ENCODE results near the gene CSNK1G1. TPM values are rescaled to one million over a fixed set of nuclear protein-coding genes. Genes with fewer than 3 reads are reported as not detected.
"Not testable (repeated sequence)": the region's sequence is repeated elsewhere in the genome, so short reads cannot be mapped to it uniquely, and the experiment has no call there.

The CSNK1G1 gene
- 10 to 100 TPM; 22.3 to 25.6 (median 23.6) TPM for total RNA-seq
- 25.9 TPM for total RNA-seq (2013)
- total RNA-seq = 23.7 to 73.3 (median 45.8) reads per million in 29 experiments

DNA sequence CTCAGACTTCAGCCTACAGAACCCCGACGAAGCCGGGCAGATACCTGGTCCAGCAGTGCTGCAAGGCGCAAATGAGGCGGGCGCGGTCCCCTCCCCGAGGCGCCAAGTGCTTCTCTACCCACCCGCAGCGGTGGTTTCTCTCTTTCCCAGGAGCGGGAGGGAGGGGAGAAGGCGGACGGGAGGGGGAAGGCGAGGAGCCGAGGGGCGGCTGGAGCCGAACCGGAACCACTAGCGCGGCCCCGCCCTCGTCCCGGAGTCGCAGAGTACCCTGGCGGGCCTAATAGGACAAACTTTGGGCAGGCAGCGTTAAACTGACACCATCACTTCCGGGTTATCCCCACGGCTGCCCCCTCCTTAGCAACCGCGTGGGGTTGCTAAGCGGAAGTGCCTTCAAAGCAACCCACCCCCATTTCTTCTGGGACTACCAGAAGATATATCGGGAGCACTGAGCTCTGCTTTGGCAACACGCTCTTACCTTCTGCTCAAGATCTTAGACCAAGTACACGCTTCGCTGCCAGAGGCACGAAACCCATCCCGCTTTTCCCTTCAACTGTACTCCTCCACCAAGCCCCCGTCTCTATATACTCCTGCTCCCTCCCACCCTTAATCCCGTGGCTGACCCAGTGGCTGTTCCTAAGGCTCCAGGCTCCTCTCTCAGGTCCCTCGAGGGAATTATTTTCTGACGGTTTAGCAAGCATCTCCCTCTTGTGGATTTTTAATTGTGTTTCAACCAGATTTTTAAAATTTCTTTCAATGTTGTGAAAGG, at the start of gene CSNK1G1:
Gene CSNK1G1, minus strand, starts transcription at position 230 of the 766 bp plus-strand sequence. CDS start 55,674 bp downstream, outside the sequence.
- ATAC-seq (replicated peaks in 1 of 4) = peak; percentile 99
- DNase-seq = peak; percentile 80 to 96 (median 90)
- peak within 1 kb of the TSS; percentile 87 to 95 (median 95) for H3K4me3 Mint-ChIP-seq
- ChIA-PET POLR2A (no interaction called here), CTCF (interaction anchor here in 1 of 2 donors (0.6 kb wide), 1 partner anchor 146 kb away, joined by 3 read pairs; no protein-coding TSS in a partner anchor)
- peak within 1 kb of the TSS; percentile 54 for H3K27ac ChIP-seq (ENCODE audit: low read length)
- no peaks in the 10 kb centered on the region for H3K27me3 Mint-ChIP-seq
- WGBS (ENCODE audit: insufficient coverage) = 0% methylated on average over 21 of the region's 42 CpGs
- no peaks in the 10 kb centered on the region for H3K27me3 ChIP-seq (replicated peaks in 1 of 2; ENCODE audit: control insufficient read depth in 2 of 2, extremely low read depth in 1 of 2, insufficient read depth in 2 of 2, low read length in 1 of 2)
- peak within 1 kb of the TSS; percentile 87 to 88 for H3K27ac Mint-ChIP-seq
- H3K4me1 Mint-ChIP-seq = peaks cover 18 to 23% (median 19%) of the 10 kb centered on the region in 3 donors
- H3K36me3 ChIP-seq (ENCODE audit: control insufficient read depth in 2 of 2, extremely low read depth in 1 of 2, insufficient read depth in 1 of 2, low read length in 1 of 2) = no peaks in the 10 kb centered on the region
- no peaks in the 10 kb centered on the region for H3K9me3 ChIP-seq
- no peaks in the 10 kb centered on the region for H3K9me3 Mint-ChIP-seq
- no peaks in the 10 kb centered on the region for H3K36me3 Mint-ChIP-seq
- peaks cover 2 to 9% of the 10 kb centered on the region in 2 experiments for H3K4me1 ChIP-seq (ENCODE audit: control insufficient read depth in 1 of 2, extremely low read depth in 1 of 2, insufficient read depth in 2 of 2, low read length in 2 of 2)
- peak within 1 kb of the TSS; percentile 90 for H3K4me3 ChIP-seq (ENCODE audit: control insufficient read depth in 1 of 2, extremely low read depth in 1 of 2, low read length in 1 of 2)

DNA sequence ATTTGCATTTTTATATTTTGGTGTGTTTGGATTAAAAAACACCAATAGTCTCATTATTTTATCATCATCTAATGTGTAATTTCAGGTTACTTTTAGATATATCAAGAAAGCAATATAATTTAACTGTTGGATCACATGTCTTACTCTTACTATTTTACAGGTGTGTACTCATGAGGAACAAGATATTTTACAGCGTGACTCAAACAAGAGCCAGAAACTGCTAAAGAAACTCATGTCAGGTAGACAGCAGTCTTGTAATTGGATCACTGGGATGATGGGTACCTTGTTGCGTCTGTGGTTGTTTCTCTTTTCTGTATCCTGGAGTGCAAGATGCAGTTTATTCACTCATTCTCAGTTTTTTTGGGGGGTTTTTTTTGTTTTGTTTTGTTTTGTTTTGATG, 44.6 kb upstream of the CSNK1G1 start:
- DNase-seq = no peak
- Histone ChIP-seq H3K4me3 (ENCODE audit: control insufficient read depth in 1 of 2, extremely low read depth in 1 of 2, low read length in 1 of 2) (no peak overlapping the region), H3K9me3 (no peaks in the 10 kb centered on the region), H3K27ac (ENCODE audit: low read length) (no peak overlapping the region), H3K4me1 (ENCODE audit: control insufficient read depth in 1 of 2, extremely low read depth in 1 of 2, insufficient read depth in 2 of 2, low read length in 2 of 2) (no peaks in the 10 kb centered on the region), H3K27me3 (replicated peaks in 1 of 2; ENCODE audit: control insufficient read depth in 2 of 2, extremely low read depth in 1 of 2, insufficient read depth in 2 of 2, low read length in 1 of 2) (no peaks in the 10 kb centered on the region), H3K36me3 (ENCODE audit: control insufficient read depth in 2 of 2, extremely low read depth in 1 of 2, insufficient read depth in 1 of 2, low read length in 1 of 2) (peaks cover 13 to 62% of the 10 kb centered on the region in 2 donors)
- ATAC-seq (replicated peaks in 1 of 4) = no peak
- ChIA-PET CTCF (no interaction called here), POLR2A (interaction anchor here (0.5 to 0.7 kb wide), 2 partner anchors 67 to 90 kb away, joined by 4 to 5 read pairs; no protein-coding TSS in a partner anchor)
- H3K4me3 Mint-ChIP-seq = no peak overlapping the region
- peaks cover 38% of the 10 kb centered on the region for H3K36me3 Mint-ChIP-seq
- no peak overlapping the region for H3K27ac Mint-ChIP-seq
- no peaks in the 10 kb centered on the region for H3K4me1 Mint-ChIP-seq
- no peaks in the 10 kb centered on the region for H3K9me3 Mint-ChIP-seq
- no CpG with 5 or more reads among the region's 2 CpGs for WGBS (ENCODE audit: insufficient coverage)
- no peaks in the 10 kb centered on the region for H3K27me3 Mint-ChIP-seq

DNA sequence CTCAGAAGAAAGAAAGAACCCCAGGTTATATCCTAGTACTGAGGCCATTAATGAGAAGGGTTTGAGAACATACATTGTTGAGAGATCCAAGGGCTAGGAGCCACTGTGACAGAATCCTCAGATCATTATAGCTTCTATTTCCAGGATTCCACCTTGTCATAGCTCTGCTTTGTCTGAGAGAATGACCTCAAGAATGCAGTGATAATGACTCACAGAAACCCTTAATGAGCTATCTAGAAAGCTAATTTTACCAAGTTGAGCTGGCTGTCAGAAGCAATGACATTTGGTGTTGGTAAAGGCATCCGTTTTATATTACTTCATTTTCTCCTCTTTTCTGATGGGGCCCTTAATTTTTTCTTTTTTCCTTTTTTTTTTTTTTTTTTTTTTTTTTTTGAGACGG, 42.6 kb upstream of the CSNK1G1 start:
- no peaks in the 10 kb centered on the region for H3K27me3 ChIP-seq (replicated peaks in 1 of 2; ENCODE audit: control insufficient read depth in 2 of 2, extremely low read depth in 1 of 2, insufficient read depth in 2 of 2, low read length in 1 of 2)
- ChIA-PET CTCF (interaction anchor here (0.5 to 0.6 kb wide), 4 partner anchors 10 to 177 kb away, joined by 3 to 4 read pairs (median 4); no protein-coding TSS in a partner anchor), POLR2A (interaction anchor here (0.6 kb wide), 2 partner anchors 568 to 752 kb away, joined by 9 to 12 read pairs; no protein-coding TSS in a partner anchor)
- Mint-ChIP-seq H3K4me1 (peaks cover 0 to 6% (median 4%) of the 10 kb centered on the region in 3 donors), H3K9me3 (no peaks in the 10 kb centered on the region), H3K27ac (no peak overlapping the region), H3K27me3 (no peaks in the 10 kb centered on the region), H3K36me3 (peaks cover 43% of the 10 kb centered on the region), H3K4me3 (no peak overlapping the region)
- ATAC-seq (replicated peaks in 1 of 4) = no peak
- peaks cover 8 to 63% of the 10 kb centered on the region in 2 donors for H3K36me3 ChIP-seq (ENCODE audit: control insufficient read depth in 2 of 2, extremely low read depth in 1 of 2, insufficient read depth in 1 of 2, low read length in 1 of 2)
- H3K27ac ChIP-seq (ENCODE audit: low read length) = no peak overlapping the region
- no CpG with 5 or more reads among the region's 2 CpGs for WGBS (ENCODE audit: insufficient coverage)
- H3K4me3 ChIP-seq (ENCODE audit: control insufficient read depth in 1 of 2, extremely low read depth in 1 of 2, low read length in 1 of 2) = no peak overlapping the region
- H3K4me1 ChIP-seq (ENCODE audit: control insufficient read depth in 1 of 2, extremely low read depth in 1 of 2, insufficient read depth in 2 of 2, low read length in 2 of 2) = no peaks in the 10 kb centered on the region
- no peaks in the 10 kb centered on the region for H3K9me3 ChIP-seq
- DNase-seq = no peak

DNA sequence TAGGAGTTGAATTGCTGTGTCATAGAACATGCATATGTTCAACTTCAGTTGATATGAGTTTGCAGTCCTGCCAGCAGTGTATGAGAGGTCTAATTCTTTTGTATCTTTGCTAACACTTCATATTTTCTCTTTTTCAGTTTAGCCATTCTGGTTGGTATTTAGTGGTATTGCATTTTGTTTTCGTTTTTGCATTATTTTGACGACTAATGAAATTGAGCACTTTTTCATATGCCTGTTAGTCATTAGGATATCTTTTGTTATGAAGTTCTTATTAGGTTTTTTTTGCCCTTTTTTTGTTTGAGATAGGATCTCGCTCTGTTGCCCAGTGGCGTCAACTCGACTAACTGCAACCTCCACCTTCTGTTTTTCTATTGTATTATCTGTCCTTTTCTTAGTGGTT, 40.8 kb upstream of the CSNK1G1 start:
- WGBS (ENCODE audit: insufficient coverage) = 86% methylated on average over 1 of the region's 5 CpGs
- H3K27me3 ChIP-seq (replicated peaks in 1 of 2; ENCODE audit: control insufficient read depth in 2 of 2, extremely low read depth in 1 of 2, insufficient read depth in 2 of 2, low read length in 1 of 2) = no peaks in the 10 kb centered on the region
- ATAC-seq (replicated peaks in 1 of 4) = no peak
- H3K36me3 ChIP-seq (ENCODE audit: control insufficient read depth in 2 of 2, extremely low read depth in 1 of 2, insufficient read depth in 1 of 2, low read length in 1 of 2) = peaks cover 8 to 63% of the 10 kb centered on the region in 2 donors
- H3K27me3 Mint-ChIP-seq = no peaks in the 10 kb centered on the region
- CTCF ChIA-PET = no interaction called here
- H3K9me3 ChIP-seq = no peaks in the 10 kb centered on the region
- POLR2A ChIA-PET = no interaction called here
- H3K4me1 Mint-ChIP-seq = peaks cover 0 to 8% (median 4%) of the 10 kb centered on the region in 3 donors
- H3K9me3 Mint-ChIP-seq = no peaks in the 10 kb centered on the region
- H3K36me3 Mint-ChIP-seq = peaks cover 42% of the 10 kb centered on the region
- no peak overlapping the region for H3K4me3 ChIP-seq (ENCODE audit: control insufficient read depth in 1 of 2, extremely low read depth in 1 of 2, low read length in 1 of 2)
- no peak overlapping the region for H3K4me3 Mint-ChIP-seq
- no peaks in the 10 kb centered on the region for H3K4me1 ChIP-seq (ENCODE audit: control insufficient read depth in 1 of 2, extremely low read depth in 1 of 2, insufficient read depth in 2 of 2, low read length in 2 of 2)
- H3K27ac ChIP-seq (ENCODE audit: low read length) = no peak overlapping the region
- no peak overlapping the region for H3K27ac Mint-ChIP-seq
- DNase-seq = no peak

DNA sequence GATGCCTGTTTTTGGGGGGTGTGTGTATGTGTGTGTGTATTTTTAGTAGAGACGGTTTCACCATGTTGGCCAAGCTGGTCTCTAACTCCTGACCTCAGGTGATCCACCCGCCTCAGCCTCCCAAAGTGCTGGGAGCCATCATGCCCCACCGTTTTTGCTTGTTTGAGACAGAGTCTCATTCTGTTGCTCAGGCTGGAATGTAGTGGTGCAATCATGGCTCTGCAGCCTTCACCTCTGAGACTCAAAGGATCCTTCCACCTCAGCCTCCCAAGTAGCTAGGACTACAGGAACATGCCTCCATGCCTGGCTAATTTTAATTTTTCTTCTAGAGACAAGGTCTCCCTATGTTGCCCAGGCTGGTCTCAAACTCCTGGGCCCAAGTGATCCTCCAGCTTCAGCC, 36.5 kb upstream of the CSNK1G1 start:
- H3K4me1 ChIP-seq (ENCODE audit: control insufficient read depth in 1 of 2, extremely low read depth in 1 of 2, insufficient read depth in 2 of 2, low read length in 2 of 2) = peaks cover 9 to 16% of the 10 kb centered on the region in 2 experiments
- H3K27me3 Mint-ChIP-seq; H3K27ac ChIP-seq (ENCODE audit: low read length); ATAC-seq (replicated peaks in 1 of 4); H3K9me3 Mint-ChIP-seq; DNase-seq; POLR2A ChIA-PET; H3K27me3 ChIP-seq (replicated peaks in 1 of 2; ENCODE audit: control insufficient read depth in 2 of 2, extremely low read depth in 1 of 2, insufficient read depth in 2 of 2, low read length in 1 of 2); H3K4me3 ChIP-seq (ENCODE audit: control insufficient read depth in 1 of 2, extremely low read depth in 1 of 2, low read length in 1 of 2); H3K9me3 ChIP-seq; H3K4me3 Mint-ChIP-seq: not testable (repeated sequence)
- H3K36me3 ChIP-seq (ENCODE audit: control insufficient read depth in 2 of 2, extremely low read depth in 1 of 2, insufficient read depth in 1 of 2, low read length in 1 of 2) = peaks cover 0 to 28% of the 10 kb centered on the region in 2 donors
- CTCF ChIA-PET = interaction anchor here in 1 of 2 donors (0.7 kb wide), 1 partner anchor 261 kb away, joined by 4 read pairs; no protein-coding TSS in a partner anchor
- Mint-ChIP-seq H3K36me3 (peaks cover 28% of the 10 kb centered on the region), H3K4me1 (peaks cover 16 to 27% (median 23%) of the 10 kb centered on the region in 3 donors), H3K27ac (peak overlapping the region in 1 of 2 donors; percentile 39)
- no CpG with 5 or more reads among the region's 3 CpGs for WGBS (ENCODE audit: insufficient coverage)

DNA sequence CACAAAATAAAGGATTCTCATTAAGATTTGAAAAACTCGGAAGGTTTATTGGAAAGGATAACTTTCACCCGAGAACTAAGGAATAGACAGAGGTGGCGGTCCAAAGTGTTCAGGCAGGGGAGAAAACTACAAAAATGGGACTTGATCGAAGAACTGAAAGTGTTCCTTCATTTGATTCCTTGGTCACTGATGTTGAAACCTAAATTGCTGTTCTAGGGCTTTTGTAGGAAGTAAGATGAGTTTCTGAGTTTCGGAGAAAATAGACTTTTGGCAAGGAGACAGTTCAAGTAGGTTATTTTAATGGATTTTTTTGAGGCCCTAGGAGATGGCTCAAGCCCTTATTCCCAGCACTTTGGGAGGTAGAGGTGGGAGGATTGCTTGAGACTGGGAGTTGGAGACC, 33.1 kb upstream of the CSNK1G1 start:
- POLR2A ChIA-PET = no interaction called here
- WGBS (ENCODE audit: insufficient coverage) = 96% methylated on average over 4 of the region's 5 CpGs
- no peak overlapping the region for H3K4me3 ChIP-seq (ENCODE audit: control insufficient read depth in 1 of 2, extremely low read depth in 1 of 2, low read length in 1 of 2)

More for the DNA sequence above, 33.1 kb upstream of the CSNK1G1 start:
- no peaks in the 10 kb centered on the region for H3K27me3 Mint-ChIP-seq
- ATAC-seq (replicated peaks in 1 of 4) (no peak), DNase-seq (no peak)
- H3K27ac ChIP-seq (ENCODE audit: low read length) = no peak overlapping the region
- H3K36me3 ChIP-seq (ENCODE audit: control insufficient read depth in 2 of 2, extremely low read depth in 1 of 2, insufficient read depth in 1 of 2, low read length in 1 of 2) = no peaks in the 10 kb centered on the region
- peak overlapping the region; percentile 89 to 99 (median 95) for H3K4me3 Mint-ChIP-seq
- CTCF ChIA-PET = no interaction called here
- H3K4me1 Mint-ChIP-seq = peaks cover 19 to 26% (median 24%) of the 10 kb centered on the region in 3 donors
- peaks cover 8% of the 10 kb centered on the region for H3K36me3 Mint-ChIP-seq
- H3K27me3 ChIP-seq (replicated peaks in 1 of 2; ENCODE audit: control insufficient read depth in 2 of 2, extremely low read depth in 1 of 2, insufficient read depth in 2 of 2, low read length in 1 of 2) = no peaks in the 10 kb centered on the region
- no peaks in the 10 kb centered on the region for H3K9me3 Mint-ChIP-seq
- H3K4me1 ChIP-seq (ENCODE audit: control insufficient read depth in 1 of 2, extremely low read depth in 1 of 2, insufficient read depth in 2 of 2, low read length in 2 of 2) = peaks cover 9 to 20% of the 10 kb centered on the region in 2 experiments
- no peaks in the 10 kb centered on the region for H3K9me3 ChIP-seq
- H3K27ac Mint-ChIP-seq = peak overlapping the region; percentile 12 to 17
